A172 (cell line): ENCODE results near the gene CCDC9. TPM values are rescaled to one million over a fixed set of nuclear protein-coding genes. Genes with fewer than 3 reads are reported as not detected.
"Not testable (repeated sequence)": the region's sequence is repeated elsewhere in the genome, so short reads cannot be mapped to it uniquely, and the experiment has no call there.

Source experiments
- DNase-seq: peaks from one replicate; pipeline ENCODE4 v3.0.0-alpha.2; 2015; ENCODE audit warnings: low spot score
- total RNA-seq: library from RNA; depleted of rRNA; stranded (reverse); fragments of >200 nt; shearing (Covaris generic); gene quantifications from 2 replicates; pipeline ENCODE4 v1.2.3, GENCODE V29; 2014

CCDC9 gene
- total RNA-seq, 1 experiment from 2014 or later, result 2.6 TPM

- not testable (repeated sequence) for DNase-seq
Measured at GRCh38 chr19:47261946-47262793, 5.8 kb downstream of the CCDC9 start.

GRCh38 chr19:47264629-47265028 lies 8.3 kb downstream of the CCDC9 start:
- DNase-seq, result no peak

DNA sequence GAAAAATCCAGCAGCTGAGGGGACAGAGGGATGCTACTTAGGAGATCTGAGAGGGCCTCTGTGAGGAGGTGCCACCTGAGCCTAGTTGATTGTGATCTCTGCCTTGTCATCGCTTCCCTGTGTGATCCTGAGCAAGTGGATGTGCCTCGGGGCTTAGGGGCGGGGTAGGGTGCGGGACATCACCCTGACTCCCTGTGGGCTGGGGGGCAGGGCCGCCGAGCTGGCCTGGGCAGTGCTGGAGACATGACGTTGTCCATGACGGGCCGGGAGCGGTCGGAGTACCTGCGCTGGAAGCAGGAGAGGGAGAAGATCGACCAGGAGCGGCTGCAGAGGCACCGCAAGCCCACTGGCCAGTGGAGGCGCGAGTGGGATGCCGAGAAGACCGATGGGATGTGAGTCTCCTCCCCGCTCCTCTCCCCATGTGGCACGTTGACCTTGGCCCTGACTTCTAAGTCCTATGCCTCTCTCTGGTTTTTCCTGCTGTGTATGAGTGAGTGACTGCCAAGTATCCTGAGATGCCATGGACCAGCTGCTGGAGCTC lies 10.1 kb downstream of the CCDC9 start:
- DNase-seq, result no peak

- DNase-seq, result no peak
Measured at GRCh38 chr19:47267350-47267759, 11.0 kb downstream of the CCDC9 start.

DNA sequence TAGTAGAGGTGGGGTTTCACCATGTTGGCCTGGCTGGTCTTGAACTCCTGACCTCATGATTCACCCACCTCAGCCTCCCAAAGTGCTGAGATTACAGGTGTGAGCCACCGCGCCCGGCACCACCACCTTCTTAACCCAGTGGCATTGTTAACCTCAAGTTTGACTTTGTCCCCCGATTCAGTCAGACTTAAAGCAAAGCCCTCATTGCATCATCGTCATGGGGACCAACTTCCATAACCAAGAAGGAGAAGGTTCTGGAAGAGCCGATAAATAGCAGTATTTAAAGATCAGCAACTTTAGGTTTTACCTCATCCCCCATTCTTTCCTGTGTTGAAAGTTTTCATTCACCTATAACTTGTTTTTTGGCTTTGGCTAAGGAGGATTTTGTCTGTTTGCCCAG lies 11.7 kb downstream of the CCDC9 start:
- DNase-seq, result no peak

DNA sequence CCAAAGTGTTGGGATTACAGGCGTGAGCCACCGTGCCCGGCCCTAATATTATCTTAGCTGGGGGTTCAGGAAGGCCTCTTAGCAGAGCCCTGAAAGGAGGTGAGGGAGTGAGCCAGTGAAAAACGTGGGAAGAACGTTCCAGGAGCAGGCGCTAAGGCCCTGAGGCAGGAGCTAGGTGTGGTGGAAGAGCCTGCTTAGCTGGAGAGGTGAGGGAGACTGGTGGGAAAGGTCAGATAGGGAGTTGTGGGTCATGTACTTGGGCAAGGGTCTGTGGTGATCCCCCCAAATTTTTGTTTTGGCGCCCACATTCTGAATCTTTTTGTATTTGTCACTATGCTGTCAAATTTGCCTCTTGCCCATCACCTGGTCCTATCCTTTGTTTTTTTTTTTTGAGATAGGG lies 13.3 kb downstream of the CCDC9 start:
- DNase-seq, result no peak

DNA sequence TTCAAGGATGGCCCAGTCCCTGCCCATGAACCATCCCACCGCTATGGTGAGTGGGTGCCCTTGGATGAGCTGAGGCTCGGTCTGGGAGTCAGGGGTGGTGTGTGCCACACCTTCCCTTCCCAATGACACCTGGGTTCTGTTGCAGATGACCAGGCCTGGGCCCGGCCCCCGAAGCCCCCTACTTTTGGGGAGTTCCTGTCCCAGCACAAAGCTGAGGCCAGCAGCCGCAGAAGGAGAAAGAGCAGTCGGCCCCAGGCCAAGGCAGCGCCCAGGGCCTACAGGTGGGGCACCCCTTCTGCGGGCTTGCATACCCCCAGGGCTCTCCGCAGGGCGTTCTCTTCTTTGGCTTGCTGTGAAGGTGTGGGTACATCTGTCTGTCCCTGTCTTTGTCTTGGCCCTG lies 14.1 kb downstream of the CCDC9 start:
- no peak for DNase-seq

DNA sequence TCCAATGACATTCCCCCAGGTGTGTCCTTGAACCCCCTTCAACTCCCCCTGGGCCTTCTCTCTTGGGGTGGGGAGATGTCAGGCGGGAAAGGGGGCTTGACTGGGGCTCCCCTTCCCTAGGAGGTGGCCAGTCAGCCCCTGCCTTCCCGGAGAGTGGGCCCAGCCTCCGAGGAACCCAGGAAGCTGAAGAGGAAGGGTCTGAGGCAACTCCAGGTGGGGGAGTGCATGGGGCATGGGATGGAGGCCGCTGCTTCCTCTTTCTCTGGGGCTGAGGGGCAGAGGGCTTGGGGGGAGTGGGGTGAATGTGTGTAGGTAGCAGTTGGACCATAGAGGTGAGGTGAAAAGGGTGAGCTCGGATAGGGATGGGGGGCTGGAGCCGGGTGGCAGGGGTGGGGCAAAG lies 15.6 kb downstream of the CCDC9 start:
- DNase-seq, result no peak

DNA sequence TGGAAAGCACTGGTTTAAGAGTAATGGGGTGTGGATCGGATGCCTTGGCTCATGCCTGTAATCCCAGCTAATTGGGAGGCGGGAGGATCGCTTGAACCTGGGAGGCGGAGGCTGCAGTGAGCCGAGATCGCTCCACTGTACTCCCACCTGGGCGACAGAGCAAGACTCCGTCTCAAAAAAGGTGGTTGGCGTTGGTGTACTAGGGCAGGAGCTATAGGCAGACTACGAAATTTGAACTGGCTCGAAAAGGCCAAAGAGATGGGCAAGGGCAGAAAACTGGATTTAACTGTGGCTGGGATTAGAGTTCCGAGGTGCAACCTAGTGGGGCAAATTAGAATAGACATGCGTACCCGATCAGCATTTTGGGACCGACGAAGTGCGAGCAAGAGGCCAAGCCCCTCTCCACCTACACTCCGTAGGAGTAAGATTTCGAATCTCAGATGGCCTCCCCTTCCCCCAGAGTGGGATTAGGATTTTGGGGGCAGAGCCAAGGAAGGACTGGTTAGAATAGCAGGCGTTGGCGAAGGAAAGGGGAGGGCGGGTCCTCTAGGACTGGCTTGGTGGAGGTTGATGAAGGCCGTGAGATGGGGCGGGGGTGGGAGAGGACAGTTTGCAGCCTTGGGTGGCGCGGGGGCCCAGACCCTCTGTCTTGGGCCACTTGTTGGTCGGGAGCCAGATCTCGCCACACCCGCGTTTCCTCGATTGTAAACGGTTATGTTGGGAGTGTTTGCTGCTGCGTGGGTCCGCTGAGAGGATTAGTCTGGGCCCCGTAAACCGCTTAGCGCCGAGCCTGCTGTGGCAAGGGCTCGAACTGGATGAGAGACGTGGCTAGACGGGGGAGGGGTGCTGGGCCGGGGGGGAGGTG lies 16.4 kb downstream of the CCDC9 start:
- peak; percentile 25 for DNase-seq

DNA sequence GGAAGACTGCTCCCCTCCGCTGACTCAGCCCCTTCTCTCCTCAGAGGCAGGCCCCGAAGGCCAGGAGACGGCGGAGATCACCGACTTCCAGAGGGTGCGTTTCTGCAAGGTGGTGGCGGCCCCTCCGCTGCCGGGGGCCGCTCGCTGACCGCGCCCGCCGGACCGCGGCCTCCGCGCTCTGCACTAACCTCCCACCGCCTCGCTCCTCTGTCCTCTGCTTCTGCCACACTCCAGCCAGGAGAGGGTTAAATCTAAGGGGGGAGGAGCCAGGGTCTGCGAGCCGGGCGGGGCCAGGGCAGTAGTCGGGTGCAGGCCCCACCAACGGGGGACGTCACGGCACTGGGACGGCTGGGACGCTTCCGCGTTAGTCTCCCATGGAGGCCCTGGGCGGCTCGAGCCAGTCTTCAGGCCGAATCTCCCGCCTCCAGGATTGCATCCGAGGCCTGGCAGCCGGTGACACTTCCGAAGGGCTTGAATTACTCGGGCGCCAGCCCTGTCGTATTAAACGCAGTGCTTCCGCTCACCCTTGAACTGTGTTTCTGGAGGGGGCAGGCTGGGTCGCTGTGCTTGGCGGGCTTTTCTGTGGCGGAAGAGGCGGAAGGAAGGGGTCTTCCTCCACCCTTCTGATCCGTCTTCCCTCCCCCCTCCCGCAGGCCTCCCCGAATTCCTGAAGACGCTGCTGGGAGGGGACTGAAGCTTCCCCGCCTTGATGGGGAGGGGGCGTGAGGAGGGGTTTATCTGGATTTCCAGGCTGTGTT lies 17.2 kb downstream of the CCDC9 start:
- peak; percentile 65 for DNase-seq

DNA sequence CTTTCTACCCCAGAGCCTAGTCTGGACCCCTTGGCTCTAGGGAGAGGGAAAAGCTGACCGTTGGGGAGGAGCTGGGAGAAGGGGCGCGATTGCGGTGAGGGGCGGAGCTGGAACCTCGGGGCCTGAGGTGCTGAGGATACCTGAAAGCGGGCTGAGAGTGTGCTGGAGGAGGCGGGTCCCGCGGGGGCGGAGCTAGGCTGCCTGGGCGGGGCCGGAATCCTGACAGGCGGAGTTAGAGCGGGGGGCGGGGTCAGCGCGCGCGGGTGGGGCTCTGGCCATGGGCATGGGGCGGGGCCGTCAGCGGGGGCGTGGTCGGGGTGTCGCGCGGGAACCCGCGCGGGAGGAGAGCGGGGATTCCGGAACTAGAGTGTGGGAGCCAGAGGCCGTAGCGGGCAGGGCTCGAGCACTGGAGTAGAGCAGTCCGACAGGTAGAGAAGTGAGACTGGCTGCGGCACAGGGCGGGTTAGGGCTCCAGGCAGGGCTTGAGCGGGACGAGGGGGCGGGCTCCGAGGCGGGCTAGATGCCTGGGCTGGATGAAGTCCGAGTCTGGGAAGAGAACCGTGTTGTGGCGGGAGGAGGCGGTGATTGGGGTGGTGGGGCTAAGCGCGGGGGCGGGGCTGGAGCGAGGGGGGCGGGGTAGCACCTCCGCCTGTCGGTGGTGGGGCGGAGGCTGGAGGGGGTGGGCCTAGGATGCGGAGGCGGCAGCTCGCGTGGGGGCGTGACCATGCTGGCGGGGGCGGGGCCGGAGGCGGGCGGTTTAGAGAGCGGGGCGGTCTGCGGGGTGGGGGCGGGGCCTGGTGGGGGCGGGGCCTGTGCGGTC lies 18.0 kb downstream of the CCDC9 start, which contains the start of gene INAFM1:
TSS of gene INAFM1 (plus strand) at position 815 of the 820 bp plus-strand sequence. CDS start 35 bp downstream, outside the sequence.
- DNase-seq, result peak; percentile 65

- no peak for DNase-seq
Measured at GRCh38 chr19:47274891-47275761, 18.8 kb downstream of the CCDC9 start.

DNA sequence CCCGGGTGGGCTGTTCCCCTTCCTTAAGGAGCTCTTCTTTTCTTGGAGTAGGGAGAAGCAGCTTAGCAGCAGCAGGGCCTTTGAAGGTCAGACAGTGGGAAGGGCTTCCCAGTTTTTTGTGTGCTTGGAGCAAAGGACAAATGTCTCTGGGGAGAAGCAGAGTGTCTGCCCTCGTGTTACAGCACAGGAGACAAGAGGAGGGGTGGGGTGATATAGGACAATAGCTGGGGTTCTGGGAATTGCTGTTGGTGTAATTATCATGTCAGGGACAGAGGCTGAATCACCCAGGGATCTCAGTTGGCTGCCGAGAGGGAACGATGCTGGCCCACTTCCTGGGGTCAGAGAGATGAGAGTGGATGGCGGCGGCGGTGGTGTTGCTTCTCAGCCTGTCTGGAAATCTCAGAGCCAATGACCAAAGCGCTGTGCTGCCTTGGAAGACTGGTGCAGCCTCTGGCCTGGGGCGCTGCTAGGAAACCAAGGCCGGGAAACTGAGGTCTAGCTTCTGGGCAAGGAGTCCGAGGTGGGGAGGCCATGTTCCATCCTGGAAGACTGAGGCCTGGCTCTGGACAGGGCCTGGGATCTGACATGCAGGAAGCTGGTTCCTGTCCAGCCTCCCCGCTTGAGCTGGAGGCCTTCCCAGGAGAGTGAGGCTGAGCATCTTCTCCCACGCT lies 19.6 kb downstream of the CCDC9 start:
- DNase-seq, result no peak

- not testable (repeated sequence) for DNase-seq
Measured at GRCh38 chr19:47276513-47276912, 20.2 kb downstream of the CCDC9 start.

GRCh38 chr19:47280183-47280797 lies 24.0 kb downstream of the CCDC9 start:
- no peak for DNase-seq

- no peak for DNase-seq
Measured at GRCh38 chr19:47283405-47284059, 27.2 kb downstream of the CCDC9 start.

DNA sequence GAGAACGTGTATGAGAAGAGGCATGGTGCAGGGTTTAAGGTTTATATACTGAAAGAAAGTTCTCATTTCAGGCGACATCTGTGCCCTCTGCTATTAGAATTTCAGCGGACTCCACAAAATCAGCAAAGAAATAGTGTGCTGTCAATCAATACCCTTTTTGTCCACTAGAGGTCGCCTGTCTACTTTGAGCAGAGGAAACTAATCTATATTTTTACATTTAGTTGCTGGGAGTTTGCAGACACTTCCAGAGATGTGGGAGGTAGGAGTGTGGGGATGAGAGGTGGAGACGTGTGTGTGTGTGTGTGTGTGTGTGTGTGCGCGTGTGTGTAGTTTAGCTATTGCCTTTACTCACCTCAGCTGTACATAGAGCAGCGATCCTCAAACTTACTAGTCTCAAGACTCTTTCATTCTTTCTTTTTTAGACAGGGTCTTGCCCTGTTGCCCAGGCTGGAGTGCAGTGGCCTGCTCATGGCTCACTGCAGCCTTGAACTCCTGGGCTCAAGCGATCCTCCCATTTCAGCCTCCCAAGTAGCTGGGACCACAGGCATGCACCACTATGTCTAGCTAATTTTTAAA lies 28.1 kb downstream of the CCDC9 start:
- DNase-seq, result peak; percentile 34

- DNase-seq, result peak; percentile 60
Measured at GRCh38 chr19:47296036-47296435, 39.7 kb downstream of the CCDC9 start.
